K562 (cell line): Measurements from ENCODE around the gene THUMPD2. TPM values are rescaled to one million over a fixed set of nuclear protein-coding genes. Genes with fewer than 3 reads are reported as not detected.

Source experiments
- CBX5 ChIP-seq: IDR thresholded peaks from 2 replicates; pipeline ENCODE4 v1.6.1; 2014; ENCODE audit warnings: low read depth, borderline replicate concordance
- CREBBP ChIP-seq: IDR thresholded peaks from one replicate; pipeline ENCODE4 v1.6.1; 2012; ENCODE audit warnings: low read depth, mild to moderate bottlenecking, control low read depth, inconsistent platforms, low read length
- HMG20A ChIP-seq: fragments of 450-650 bp; formaldehyde crosslinking; conservative IDR thresholded peaks from 2 replicates; pipeline ENCODE4 v1.4.0; 2020; ENCODE audit warnings: mild to moderate bottlenecking, mixed read lengths
- MTA1 ChIP-seq: fragments of 450-650 bp; IDR thresholded peaks from 2 replicates; pipeline ENCODE4 v1.6.1; 2017; ENCODE audit warnings: borderline replicate concordance
- RFX7 ChIP-seq: fragments of 250-450 bp; sonication (Bioruptor Pico); IDR thresholded peaks from 2 replicates; pipeline ENCODE4 v1.5.1; 2021; ENCODE audit warnings: mild to moderate bottlenecking
- TSHZ1 ChIP-seq: fragments of 250-450 bp; sonication (Bioruptor Pico); IDR thresholded peaks from 2 replicates; pipeline ENCODE4 v1.4.0; 2020; ENCODE audit warnings: mild to moderate bottlenecking, moderate library complexity
- USF1 ChIP-seq: sonication (generic); formaldehyde crosslinking; IDR thresholded peaks from 2 replicates; pipeline ENCODE4 v1.9.0; 2022; ENCODE audit warnings: mild to moderate bottlenecking, missing genetic modification reagents
- ZNF263 ChIP-seq: sonication (generic); formaldehyde crosslinking; IDR thresholded peaks from 2 replicates; pipeline ENCODE4 v1.8.0; 2022; ENCODE audit warnings: mild to moderate bottlenecking, missing genetic modification reagents, borderline replicate concordance
- ZNF589 ChIP-seq: fragments of 200-800 bp; sonication (Bioruptor generic); IDR thresholded peaks from 2 replicates; pipeline ENCODE4 v1.6.1; 2016; ENCODE audit warnings: low read depth, missing genetic modification characterization, missing compliant biosample characterization
- polyA plus RNA-seq, 8 experiments: library from polyadenylated mRNA; depleted of rRNA in 4 of 8; stranded (reverse) in 5 of 8; unstranded in 3 of 8; fragments of >200 nt; fragmentation: Nextera tagmentation in 2 of 8; fragmentation: Illumina TruSeq in 1 of 8; extraction: Ambion mirVana in 2 of 8; extraction: Trizol in 1 of 8; gene quantifications; 2 replicates each; pipeline versions ENCODE4 v1.2.1 to v1.2.3, GENCODE V29; 2011 to 2014; ENCODE audit warnings: inconsistent platforms in 1 of 8, missing spikeins in 1 of 8
- total RNA-seq, 7 experiments: library from RNA; depleted of rRNA in 6 of 7; stranded (reverse); fragments of >200 nt in 6 of 7; fragmentation: Illumina TruSeq in 2 of 7; extraction: Trizol in 2 of 7; gene quantifications; 2 replicates each; pipeline versions ENCODE4 v1.2.1 to v1.2.3, GENCODE V29; 2011 to 2021; ENCODE audit warnings: low replicate concordance in 1 of 7
- TF ChIP-seq, protein P1 (sequence below): sonication (generic); formaldehyde crosslinking; IDR thresholded peaks from 2 replicates; pipeline ENCODE4 v1.8.0; 2022; ENCODE audit warnings: missing genetic modification reagents, mild to moderate bottlenecking, borderline replicate concordance
- TF ChIP-seq, protein P2 (sequence below): fragments of 450-650 bp; IDR thresholded peaks from 2 replicates; pipeline ENCODE4 v1.6.1; 2016; ENCODE audit warnings: low read depth

Gene THUMPD2
- total and polyA plus RNA-seq, 9 of the 15 experiments (the other 6 are each of a cell fraction or from before 2014, with no cell fraction given), result 9.6 to 40.4 (median 24.0) TPM

DNA sequence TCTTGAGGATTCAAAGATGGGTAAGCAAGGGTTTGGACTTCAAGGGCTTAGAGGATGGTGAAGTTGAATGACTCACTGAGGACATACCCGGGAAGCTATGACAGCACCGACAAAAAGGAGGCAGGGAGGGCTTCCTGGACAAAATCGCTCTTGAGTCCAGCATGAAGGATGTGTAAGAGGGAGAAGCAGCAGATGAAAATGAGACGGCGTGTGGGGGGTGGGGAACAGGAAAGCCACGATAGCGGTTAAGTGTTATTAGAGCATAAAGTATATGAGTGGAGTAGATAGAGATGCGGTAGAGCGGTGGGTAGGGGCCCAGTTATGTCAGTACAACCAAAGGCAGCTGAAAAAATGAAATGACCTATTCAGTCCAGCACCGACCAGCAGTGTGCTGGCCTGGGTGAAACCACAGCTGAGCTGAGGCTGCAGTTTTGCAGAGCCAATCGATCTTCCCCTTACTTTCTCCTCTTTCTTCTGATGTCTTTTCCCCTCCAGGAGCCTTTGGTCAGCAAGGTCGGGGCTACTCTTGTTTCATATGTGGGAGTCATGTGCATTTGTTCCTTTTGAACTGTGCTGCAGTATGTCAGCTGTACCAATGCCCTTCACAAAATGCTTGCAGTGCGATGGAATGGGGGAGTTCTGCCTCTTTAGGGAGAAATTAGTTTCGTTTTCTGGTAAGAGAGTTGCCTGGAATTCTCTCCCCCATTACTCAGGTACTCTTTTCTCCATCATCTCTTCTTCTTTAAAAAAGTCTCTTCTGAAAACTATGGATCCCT lies 2.0 kb upstream of the THUMPD2 start (continued):
- TF ChIP-seq TSHZ1 (CRISPR knock-in tag), result no peak
- no peak for TF ChIP-seq CREBBP
- TF ChIP-seq, protein P1, sequence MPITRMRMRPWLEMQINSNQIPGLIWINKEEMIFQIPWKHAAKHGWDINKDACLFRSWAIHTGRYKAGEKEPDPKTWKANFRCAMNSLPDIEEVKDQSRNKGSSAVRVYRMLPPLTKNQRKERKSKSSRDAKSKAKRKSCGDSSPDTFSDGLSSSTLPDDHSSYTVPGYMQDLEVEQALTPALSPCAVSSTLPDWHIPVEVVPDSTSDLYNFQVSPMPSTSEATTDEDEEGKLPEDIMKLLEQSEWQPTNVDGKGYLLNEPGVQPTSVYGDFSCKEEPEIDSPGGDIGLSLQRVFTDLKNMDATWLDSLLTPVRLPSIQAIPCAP (CRISPR knock-in tag), result no peak
- no peak for TF ChIP-seq ZNF263 (CRISPR knock-in tag)
- TF ChIP-seq MTA1, result no peak
- TF ChIP-seq USF1 (CRISPR knock-in tag), result no peak
- TF ChIP-seq, protein P2, sequence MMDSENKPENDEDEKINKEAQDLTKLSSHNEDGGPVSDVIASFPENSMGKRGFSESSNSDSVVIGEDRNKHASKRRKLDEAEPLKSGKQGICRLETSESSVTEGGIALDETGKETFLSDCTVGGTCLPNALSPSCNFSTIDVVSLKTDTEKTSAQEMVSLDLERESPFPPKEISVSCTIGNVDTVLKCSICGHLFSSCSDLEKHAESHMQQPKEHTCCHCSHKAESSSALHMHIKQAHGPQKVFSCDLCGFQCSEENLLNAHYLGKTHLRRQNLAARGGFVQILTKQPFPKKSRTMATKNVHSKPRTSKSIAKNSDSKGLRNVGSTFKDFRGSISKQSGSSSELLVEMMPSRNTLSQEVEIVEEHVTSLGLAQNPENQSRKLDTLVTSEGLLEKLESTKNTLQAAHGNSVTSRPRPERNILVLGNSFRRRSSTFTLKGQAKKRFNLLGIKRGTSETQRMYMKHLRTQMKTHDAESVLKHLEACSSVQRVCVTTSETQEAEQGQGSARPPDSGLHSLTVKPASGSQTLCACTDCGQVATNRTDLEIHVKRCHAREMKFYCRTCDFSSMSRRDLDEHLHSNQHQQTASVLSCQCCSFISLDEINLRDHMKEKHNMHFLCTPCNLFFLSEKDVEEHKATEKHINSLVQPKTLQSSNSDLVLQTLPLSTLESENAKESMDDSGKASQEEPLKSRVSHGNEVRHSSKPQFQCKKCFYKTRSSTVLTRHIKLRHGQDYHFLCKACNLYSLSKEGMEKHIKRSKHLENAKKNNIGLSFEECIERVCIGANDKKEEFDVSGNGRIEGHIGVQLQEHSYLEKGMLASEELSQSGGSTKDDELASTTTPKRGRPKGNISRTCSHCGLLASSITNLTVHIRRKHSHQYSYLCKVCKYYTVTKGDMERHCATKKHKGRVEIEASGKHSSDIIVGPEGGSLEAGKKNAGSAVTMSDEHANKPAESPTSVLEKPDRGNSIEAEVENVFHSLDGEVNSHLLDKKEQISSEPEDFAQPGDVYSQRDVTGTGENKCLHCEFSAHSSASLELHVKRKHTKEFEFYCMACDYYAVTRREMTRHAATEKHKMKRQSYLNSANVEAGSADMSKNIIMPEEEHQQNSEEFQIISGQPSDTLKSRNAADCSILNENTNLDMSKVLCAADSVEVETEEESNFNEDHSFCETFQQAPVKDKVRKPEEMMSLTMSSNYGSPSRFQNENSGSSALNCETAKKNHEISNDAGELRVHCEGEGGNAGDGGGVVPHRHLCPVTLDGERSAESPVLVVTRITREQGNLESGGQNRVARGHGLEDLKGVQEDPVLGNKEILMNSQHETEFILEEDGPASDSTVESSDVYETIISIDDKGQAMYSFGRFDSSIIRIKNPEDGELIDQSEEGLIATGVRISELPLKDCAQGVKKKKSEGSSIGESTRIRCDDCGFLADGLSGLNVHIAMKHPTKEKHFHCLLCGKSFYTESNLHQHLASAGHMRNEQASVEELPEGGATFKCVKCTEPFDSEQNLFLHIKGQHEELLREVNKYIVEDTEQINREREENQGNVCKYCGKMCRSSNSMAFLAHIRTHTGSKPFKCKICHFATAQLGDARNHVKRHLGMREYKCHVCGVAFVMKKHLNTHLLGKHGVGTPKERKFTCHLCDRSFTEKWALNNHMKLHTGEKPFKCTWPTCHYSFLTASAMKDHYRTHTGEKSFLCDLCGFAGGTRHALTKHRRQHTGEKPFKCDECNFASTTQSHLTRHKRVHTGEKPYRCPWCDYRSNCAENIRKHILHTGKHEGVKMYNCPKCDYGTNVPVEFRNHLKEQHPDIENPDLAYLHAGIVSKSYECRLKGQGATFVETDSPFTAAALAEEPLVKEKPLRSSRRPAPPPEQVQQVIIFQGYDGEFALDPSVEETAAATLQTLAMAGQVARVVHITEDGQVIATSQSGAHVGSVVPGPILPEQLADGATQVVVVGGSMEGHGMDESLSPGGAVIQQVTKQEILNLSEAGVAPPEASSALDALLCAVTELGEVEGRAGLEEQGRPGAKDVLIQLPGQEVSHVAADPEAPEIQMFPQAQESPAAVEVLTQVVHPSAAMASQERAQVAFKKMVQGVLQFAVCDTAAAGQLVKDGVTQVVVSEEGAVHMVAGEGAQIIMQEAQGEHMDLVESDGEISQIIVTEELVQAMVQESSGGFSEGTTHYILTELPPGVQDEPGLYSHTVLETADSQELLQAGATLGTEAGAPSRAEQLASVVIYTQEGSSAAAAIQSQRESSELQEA, result no peak
- no peak for TF ChIP-seq HMG20A (CRISPR knock-in tag)
- no peak for TF ChIP-seq CBX5
- no peak for TF ChIP-seq RFX7
- no peak for TF ChIP-seq ZNF589 (CRISPR knock-in tag)
